ENCODE results near the gene SUGCT. TPM values are rescaled to one million over a fixed set of nuclear protein-coding genes. Genes with fewer than 3 reads are reported as not detected.

The SUGCT gene
- total RNA-seq, 2 experiments from 2014 or later: 0.95 to 1.2 TPM

GRCh38 chr7:40305229-40305628, 170.4 kb downstream of the SUGCT start:
- TF ChIP-seq CTCF (IDR thresholded peaks at IDR 0.05): no peak
- no peaks in the 10 kb centered on the region for H3K4me1 Mint-ChIP-seq (ENCODE audit: low read depth)
- peaks cover 7% of the 10 kb centered on the region for H3K27me3 Mint-ChIP-seq
- no peak overlapping the region for H3K4me3 Mint-ChIP-seq
- Histone ChIP-seq H3K27ac (ENCODE audit: low read depth in 1 of 2, low read length in 2 of 2) (no peak overlapping the region), H3K9me3 (ENCODE audit: control insufficient read depth in 1 of 2, insufficient read depth in 1 of 2, low read length in 2 of 2) (no peaks in the 10 kb centered on the region), H3K36me3 (ENCODE audit: insufficient read depth, low read length) (no peaks in the 10 kb centered on the region), H3K4me3 (ENCODE audit: low read length) (no peak overlapping the region), H3K27me3 (ENCODE audit: control insufficient read depth in 1 of 2, insufficient read depth in 2 of 2, low read length in 2 of 2) (no peaks in the 10 kb centered on the region), H3K4me1 (ENCODE audit: insufficient read depth, low read length) (no peaks in the 10 kb centered on the region)
- no peaks in the 10 kb centered on the region for H3K9me3 Mint-ChIP-seq
- H3K27ac Mint-ChIP-seq: no peak overlapping the region
- no peak for ATAC-seq (ENCODE audit: poor library complexity)
- ChIA-PET CTCF (no interaction called here), POLR2A (no interaction called here)
- H3K36me3 Mint-ChIP-seq (ENCODE audit: low read depth): no peaks in the 10 kb centered on the region
- intact Hi-C loops (cut with DNase I, micrococcal nuclease): no loop called here
- DNase-seq: no peak

GRCh38 chr7:40306025-40306424, 171.2 kb downstream of the SUGCT start:
- Mint-ChIP-seq H3K27ac (no peak overlapping the region), H3K4me1 (ENCODE audit: low read depth) (no peaks in the 10 kb centered on the region), H3K36me3 (ENCODE audit: low read depth) (no peaks in the 10 kb centered on the region), H3K4me3 (no peak overlapping the region), H3K27me3 (peaks cover 7% of the 10 kb centered on the region), H3K9me3 (no peaks in the 10 kb centered on the region)
- Histone ChIP-seq H3K9me3 (ENCODE audit: control insufficient read depth in 1 of 2, insufficient read depth in 1 of 2, low read length in 2 of 2) (no peaks in the 10 kb centered on the region), H3K27me3 (ENCODE audit: control insufficient read depth in 1 of 2, insufficient read depth in 2 of 2, low read length in 2 of 2) (no peaks in the 10 kb centered on the region), H3K4me3 (ENCODE audit: low read length) (no peak overlapping the region), H3K27ac (ENCODE audit: low read depth in 1 of 2, low read length in 2 of 2) (no peak overlapping the region), H3K4me1 (ENCODE audit: insufficient read depth, low read length) (no peaks in the 10 kb centered on the region), H3K36me3 (ENCODE audit: insufficient read depth, low read length) (no peaks in the 10 kb centered on the region)
- ATAC-seq (ENCODE audit: poor library complexity): no peak
- DNase-seq: no peak
- TF ChIP-seq CTCF (IDR thresholded peaks at IDR 0.05): no peak
- CTCF ChIA-PET: no interaction called here
- intact Hi-C loops (cut with DNase I, micrococcal nuclease): no loop called here
- POLR2A ChIA-PET: no interaction called here

- Mint-ChIP-seq H3K4me3 (no peak overlapping the region), H3K27ac (no peak overlapping the region), H3K27me3 (peaks cover 7% of the 10 kb centered on the region), H3K9me3 (no peaks in the 10 kb centered on the region), H3K4me1 (ENCODE audit: low read depth) (no peaks in the 10 kb centered on the region), H3K36me3 (ENCODE audit: low read depth) (no peaks in the 10 kb centered on the region)
- H3K4me1 ChIP-seq (ENCODE audit: insufficient read depth, low read length): no peaks in the 10 kb centered on the region
- POLR2A ChIA-PET: no interaction called here
- ATAC-seq (ENCODE audit: poor library complexity) (no peak), DNase-seq (no peak)
- intact Hi-C loops (cut with DNase I, micrococcal nuclease): no loop called here
- no peaks in the 10 kb centered on the region for H3K36me3 ChIP-seq (ENCODE audit: insufficient read depth, low read length)
- no peak overlapping the region for H3K27ac ChIP-seq (ENCODE audit: low read depth in 1 of 2, low read length in 2 of 2)
- H3K27me3 ChIP-seq (ENCODE audit: control insufficient read depth in 1 of 2, insufficient read depth in 2 of 2, low read length in 2 of 2): no peaks in the 10 kb centered on the region
- TF ChIP-seq CTCF (IDR thresholded peaks at IDR 0.05): no peak
- no peak overlapping the region for H3K4me3 ChIP-seq (ENCODE audit: low read length)
- H3K9me3 ChIP-seq (ENCODE audit: control insufficient read depth in 1 of 2, insufficient read depth in 1 of 2, low read length in 2 of 2): no peaks in the 10 kb centered on the region
- CTCF ChIA-PET: no interaction called here
Measured at GRCh38 chr7:40306596-40306995, 171.8 kb downstream of the SUGCT start.
